Esophagus muscularis mucosa (tissue), 3 donors: ENCODE measurements around the gene FGF14.

Experiments used
- POLR2A ChIP-seq: fragments of 450-650 bp; IDR thresholded peaks from one replicate; pipeline ENCODE4 v1.6.1; 2017; ENCODE audit warnings: antibody characterized with exemption, moderate library complexity, mild to moderate bottlenecking, low read depth
- TF ChIP-seq, protein P1 (sequence below), 3 experiments: fragments of 200-600 bp in 2 of 3; fragments of 450-650 bp in 1 of 3; sonication (generic) in 2 of 3; IDR thresholded peaks; one replicate each; pipeline ENCODE4 v1.5.1; 2017 to 2019; ENCODE audit warnings: antibody characterized with exemption in 3 of 3, mild to moderate bottlenecking in 2 of 3, moderate library complexity in 1 of 3

- TF ChIP-seq, protein P1, sequence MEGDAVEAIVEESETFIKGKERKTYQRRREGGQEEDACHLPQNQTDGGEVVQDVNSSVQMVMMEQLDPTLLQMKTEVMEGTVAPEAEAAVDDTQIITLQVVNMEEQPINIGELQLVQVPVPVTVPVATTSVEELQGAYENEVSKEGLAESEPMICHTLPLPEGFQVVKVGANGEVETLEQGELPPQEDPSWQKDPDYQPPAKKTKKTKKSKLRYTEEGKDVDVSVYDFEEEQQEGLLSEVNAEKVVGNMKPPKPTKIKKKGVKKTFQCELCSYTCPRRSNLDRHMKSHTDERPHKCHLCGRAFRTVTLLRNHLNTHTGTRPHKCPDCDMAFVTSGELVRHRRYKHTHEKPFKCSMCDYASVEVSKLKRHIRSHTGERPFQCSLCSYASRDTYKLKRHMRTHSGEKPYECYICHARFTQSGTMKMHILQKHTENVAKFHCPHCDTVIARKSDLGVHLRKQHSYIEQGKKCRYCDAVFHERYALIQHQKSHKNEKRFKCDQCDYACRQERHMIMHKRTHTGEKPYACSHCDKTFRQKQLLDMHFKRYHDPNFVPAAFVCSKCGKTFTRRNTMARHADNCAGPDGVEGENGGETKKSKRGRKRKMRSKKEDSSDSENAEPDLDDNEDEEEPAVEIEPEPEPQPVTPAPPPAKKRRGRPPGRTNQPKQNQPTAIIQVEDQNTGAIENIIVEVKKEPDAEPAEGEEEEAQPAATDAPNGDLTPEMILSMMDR (IDR thresholded peaks at IDR 0.05), result no peak
- no peak for TF ChIP-seq POLR2A
Measured at GRCh38 chr13:102145750-102146149, 256.1 kb downstream of the FGF14 start.
